MCF 10A (cell line): ENCODE measurements around the gene DGKD. TPM values are rescaled to one million over a fixed set of nuclear protein-coding genes. Genes with fewer than 3 reads are reported as not detected.

ENCODE experiments used
- BruUV-seq: library from RNA; stranded (reverse); fragments of 400-500 nt; replicated peaks from 2 replicates; lab custom pipeline; 2021; lab: Mats Ljungman, UMichigan
- CTCF ChIA-PET: fragments of 300-600 bp; sonication (Branson Sonifier 250); formaldehyde crosslinking; extraction: SDS; loops from one replicate; lab custom pipeline; 2021; ENCODE audit warnings: antibody characterized with exemption, inconsistent platforms; lab: Yijun Ruan, JAX
- POLR2A ChIA-PET: fragments of 300-600, 350-650 bp; sonication (Branson Sonifier 250); formaldehyde crosslinking; extraction: SDS; loops from one replicate; lab custom pipeline; 2020; ENCODE audit warnings: antibody characterized with exemption, inconsistent platforms; lab: Yijun Ruan, JAX
- DNase-seq: peaks from one replicate; pipeline ENCODE4 v3.0.0-alpha.2; 2018; ENCODE audit not compliant: unreplicated experiment
- H3K27ac Mint-ChIP-seq: one replicate; pipeline ENCODE4 v1.8.0; 2022; ENCODE audit warnings: mild to moderate bottlenecking, low read depth, mixed read lengths; ENCODE audit not compliant: unreplicated experiment
- H3K27me3 Mint-ChIP-seq: one replicate; pipeline ENCODE4 v1.8.0; 2022; ENCODE audit warnings: mixed read lengths; ENCODE audit not compliant: insufficient read depth, unreplicated experiment
- H3K36me3 Mint-ChIP-seq: one replicate; pipeline ENCODE4 v1.8.0; 2022; ENCODE audit warnings: mild to moderate bottlenecking, moderate library complexity, mixed read lengths; ENCODE audit not compliant: insufficient read depth, unreplicated experiment
- H3K4me1 Mint-ChIP-seq: one replicate; pipeline ENCODE4 v1.8.0; 2022; ENCODE audit warnings: mixed read lengths; ENCODE audit not compliant: insufficient read depth, unreplicated experiment
- H3K4me3 Mint-ChIP-seq: one replicate; pipeline ENCODE4 v1.8.0; 2022; ENCODE audit warnings: mild to moderate bottlenecking, moderate library complexity, mixed read lengths; ENCODE audit not compliant: unreplicated experiment
- H3K9me3 Mint-ChIP-seq: one replicate; pipeline ENCODE4 v1.8.0; 2022; ENCODE audit warnings: mixed read lengths; ENCODE audit not compliant: unreplicated experiment
- intact Hi-C: fragments of 100-400 bp; cut with micrococcal nuclease; formaldehyde crosslinking; loops from 2 replicates; pipeline ENCODE4 v1.14.1; 2022
- total RNA-seq: library from RNA; stranded (reverse); gene quantifications from 2 replicates; pipeline ENCODE4 v1.2.3, GENCODE V29; 2022
- TF ChIP-seq, protein P1 (sequence below): fragments of 200-600 bp; IDR thresholded peaks from one replicate; pipeline ENCODE4 v1.8.0; 2022; ENCODE audit warnings: antibody characterized with exemption, mild to moderate bottlenecking; ENCODE audit not compliant: unreplicated experiment

Gene DGKD
- total RNA-seq, 1 experiment from 2014 or later: 59.1 TPM

- Mint-ChIP-seq H3K4me1 (peaks cover 6% of the 10 kb centered on the region), H3K27ac (no peak overlapping the region), H3K36me3 (peaks cover 65% of the 10 kb centered on the region), H3K9me3 (no peaks in the 10 kb centered on the region), H3K4me3 (no peak overlapping the region), H3K27me3 (no peaks in the 10 kb centered on the region)
- DNase-seq: no peak
- TF ChIP-seq, protein P1, sequence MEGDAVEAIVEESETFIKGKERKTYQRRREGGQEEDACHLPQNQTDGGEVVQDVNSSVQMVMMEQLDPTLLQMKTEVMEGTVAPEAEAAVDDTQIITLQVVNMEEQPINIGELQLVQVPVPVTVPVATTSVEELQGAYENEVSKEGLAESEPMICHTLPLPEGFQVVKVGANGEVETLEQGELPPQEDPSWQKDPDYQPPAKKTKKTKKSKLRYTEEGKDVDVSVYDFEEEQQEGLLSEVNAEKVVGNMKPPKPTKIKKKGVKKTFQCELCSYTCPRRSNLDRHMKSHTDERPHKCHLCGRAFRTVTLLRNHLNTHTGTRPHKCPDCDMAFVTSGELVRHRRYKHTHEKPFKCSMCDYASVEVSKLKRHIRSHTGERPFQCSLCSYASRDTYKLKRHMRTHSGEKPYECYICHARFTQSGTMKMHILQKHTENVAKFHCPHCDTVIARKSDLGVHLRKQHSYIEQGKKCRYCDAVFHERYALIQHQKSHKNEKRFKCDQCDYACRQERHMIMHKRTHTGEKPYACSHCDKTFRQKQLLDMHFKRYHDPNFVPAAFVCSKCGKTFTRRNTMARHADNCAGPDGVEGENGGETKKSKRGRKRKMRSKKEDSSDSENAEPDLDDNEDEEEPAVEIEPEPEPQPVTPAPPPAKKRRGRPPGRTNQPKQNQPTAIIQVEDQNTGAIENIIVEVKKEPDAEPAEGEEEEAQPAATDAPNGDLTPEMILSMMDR: no peak
- no TSS peak for BruUV-seq
- ChIA-PET POLR2A (interaction anchor here (0.5 to 0.7 kb wide), 2 partner anchors 249 to 936 kb away, joined by 3 read pairs; no protein-coding TSS in a partner anchor), CTCF (interaction anchor here (0.6 to 0.7 kb wide), 2 partner anchors 45 to 665 kb away, joined by 3 read pairs; no protein-coding TSS in a partner anchor)
- intact Hi-C loops: no loop called here
Measured at GRCh38 chr2:233477548-233478433, 123.5 kb downstream of the DGKD start.

DNA sequence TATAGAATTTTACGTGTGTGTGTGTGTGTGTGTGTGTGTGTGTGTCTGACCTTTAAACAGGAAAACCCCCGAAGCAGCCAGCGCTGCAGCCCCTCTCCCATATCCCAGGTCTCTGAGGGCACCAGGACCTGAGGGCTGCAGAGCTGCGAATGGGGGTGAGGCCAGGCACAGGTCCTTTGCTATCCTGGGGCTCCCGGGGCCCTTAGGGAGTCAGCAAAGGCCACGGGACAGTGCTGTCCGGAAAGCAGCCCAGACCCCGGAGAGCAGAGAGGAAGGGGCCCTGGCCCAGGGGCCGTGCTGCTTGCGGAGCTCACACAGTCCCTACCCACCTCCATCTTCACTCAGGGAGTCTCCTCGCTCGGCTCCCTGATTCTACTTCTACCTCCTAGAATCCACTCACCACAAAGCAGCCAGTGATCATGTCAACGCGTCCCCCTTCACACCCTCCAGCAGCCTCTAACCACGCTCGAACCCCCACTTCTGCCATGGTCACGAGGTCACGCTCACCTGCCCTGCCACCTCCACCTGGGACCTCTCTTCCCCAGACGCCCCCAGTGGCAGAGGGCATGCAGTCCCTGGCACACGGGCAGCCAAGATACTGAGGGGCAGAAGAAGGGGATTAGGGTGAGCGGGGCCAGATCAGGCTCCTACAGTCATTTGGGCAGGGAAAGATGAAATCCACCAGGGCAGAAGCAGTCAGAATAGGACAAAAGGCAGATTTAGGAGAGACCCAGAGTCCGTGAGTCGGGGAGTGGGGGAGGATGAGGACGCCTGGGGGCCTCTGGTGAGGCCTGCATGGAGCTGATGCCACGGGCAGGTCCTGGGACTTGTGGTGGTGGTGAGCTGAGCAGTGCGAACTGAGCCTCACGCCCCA, 125.6 kb downstream of the DGKD start:
- Mint-ChIP-seq H3K27ac (peak overlapping the region; percentile 86), H3K9me3 (no peaks in the 10 kb centered on the region), H3K4me1 (peaks cover 6% of the 10 kb centered on the region), H3K36me3 (peaks cover 77% of the 10 kb centered on the region), H3K4me3 (no peak overlapping the region), H3K27me3 (no peaks in the 10 kb centered on the region)
- ChIA-PET CTCF (no interaction called here), POLR2A (no interaction called here)
- TF ChIP-seq, protein P1: no peak
- intact Hi-C loops: no loop called here
- BruUV-seq: no TSS peak
- no peak for DNase-seq

- no peaks in the 10 kb centered on the region for H3K9me3 Mint-ChIP-seq
- H3K27me3 Mint-ChIP-seq: no peaks in the 10 kb centered on the region
- peaks cover 6% of the 10 kb centered on the region for H3K4me1 Mint-ChIP-seq
- no peak overlapping the region for H3K4me3 Mint-ChIP-seq
- ChIA-PET CTCF (no interaction called here), POLR2A (no interaction called here)
- intact Hi-C loops: no loop called here
- no TSS peak for BruUV-seq
- peaks cover 85% of the 10 kb centered on the region for H3K36me3 Mint-ChIP-seq
- H3K27ac Mint-ChIP-seq: peak overlapping the region; percentile 86
- no peak for DNase-seq
- TF ChIP-seq, protein P1: peak; percentile 11
Measured at GRCh38 chr2:233480490-233481202, 126.4 kb downstream of the DGKD start.
